Peyer's patch (tissue), 4 donors: ENCODE measurements around the gene TFIP11. TPM values are rescaled to one million over a fixed set of nuclear protein-coding genes. Genes with fewer than 3 reads are reported as not detected.

ENCODE experiments used
- DNase-seq, 3 donors: peaks; one replicate each; pipeline ENCODE4 v3.0.0-alpha.2; 2017 to 2019
- H3K27ac ChIP-seq, 4 donors: fragments of 200-600 bp; sonication (generic); one replicate each; pipeline ENCODE4 v1.5.1; 2016 to 2019
- H3K27me3 ChIP-seq, 2 donors: fragments of 200-600 bp; sonication (generic); one replicate each; pipeline ENCODE4 v1.5.1; 2019
- H3K36me3 ChIP-seq, 3 donors: fragments of 200-600 bp; sonication (generic); one replicate each; pipeline ENCODE4 v1.5.1; 2016 to 2019
- H3K4me1 ChIP-seq, 4 donors: fragments of 200-600 bp; sonication (generic); one replicate each; pipeline ENCODE4 v1.5.1; 2016 to 2019
- H3K4me3 ChIP-seq, 4 donors: fragments of 200-600 bp; sonication (generic); 1 replicate in 3 of 4; 2 replicates in 1 of 4; pipeline ENCODE4 v1.5.1; 2016 to 2019; ENCODE audit warnings: mild to moderate bottlenecking in 1 of 4
- H3K9me3 ChIP-seq, 4 donors: fragments of 200-600 bp; sonication (generic); one replicate each; pipeline ENCODE4 v1.5.1; 2016 to 2019; ENCODE audit warnings: mild to moderate bottlenecking in 1 of 4
- POLR2A ChIP-seq, 2 donors: fragments of 450-650 bp; IDR thresholded peaks; one replicate each; pipeline ENCODE4 v1.5.1; 2017; ENCODE audit warnings: antibody characterized with exemption in 2 of 2, mild to moderate bottlenecking in 2 of 2, moderate library complexity in 2 of 2
- total RNA-seq, 4 donors: library from RNA; depleted of rRNA; stranded (reverse); fragments of >200 nt; gene quantifications; one replicate each; pipeline ENCODE4 v1.1.0, GENCODE V29; 2016
- TF ChIP-seq, protein P1 (sequence below), 6 experiments: fragments of 450-650 bp in 4 of 6; fragments of 200-600 bp in 2 of 6; sonication (generic) in 1 of 6; IDR thresholded peaks; one replicate each; pipeline ENCODE4 v1.5.1; 2017 to 2019; ENCODE audit warnings: antibody characterized with exemption in 6 of 6, mild to moderate bottlenecking in 3 of 6, moderate library complexity in 1 of 6

TFIP11 gene
- total RNA-seq, 4 donors from 2014 or later = 24.0 to 46.2 (median 30.8) TPM

DNA sequence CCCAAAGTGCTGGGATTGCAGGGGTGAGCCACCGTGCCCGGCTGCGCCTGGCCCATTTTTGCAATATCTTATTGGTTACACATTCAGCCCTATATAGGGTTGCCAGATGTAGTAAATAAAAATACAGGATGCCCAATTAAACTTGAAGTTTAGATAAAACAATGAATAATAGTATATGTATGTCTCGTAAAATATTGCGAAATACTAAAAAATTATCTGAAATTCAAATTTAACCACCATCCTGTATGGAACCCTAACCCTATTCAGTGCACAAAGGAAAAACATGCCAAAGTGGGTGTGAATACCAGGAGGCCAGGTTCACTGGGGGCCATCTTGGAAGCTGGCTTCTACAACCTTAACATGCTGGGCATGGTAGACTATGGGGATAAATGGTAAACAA, 5.2 kb upstream of the TFIP11 start:
- H3K27ac ChIP-seq = no peak overlapping the region
- no peak for TF ChIP-seq POLR2A (IDR thresholded peaks at IDR 0.05)
- TF ChIP-seq, protein P1, sequence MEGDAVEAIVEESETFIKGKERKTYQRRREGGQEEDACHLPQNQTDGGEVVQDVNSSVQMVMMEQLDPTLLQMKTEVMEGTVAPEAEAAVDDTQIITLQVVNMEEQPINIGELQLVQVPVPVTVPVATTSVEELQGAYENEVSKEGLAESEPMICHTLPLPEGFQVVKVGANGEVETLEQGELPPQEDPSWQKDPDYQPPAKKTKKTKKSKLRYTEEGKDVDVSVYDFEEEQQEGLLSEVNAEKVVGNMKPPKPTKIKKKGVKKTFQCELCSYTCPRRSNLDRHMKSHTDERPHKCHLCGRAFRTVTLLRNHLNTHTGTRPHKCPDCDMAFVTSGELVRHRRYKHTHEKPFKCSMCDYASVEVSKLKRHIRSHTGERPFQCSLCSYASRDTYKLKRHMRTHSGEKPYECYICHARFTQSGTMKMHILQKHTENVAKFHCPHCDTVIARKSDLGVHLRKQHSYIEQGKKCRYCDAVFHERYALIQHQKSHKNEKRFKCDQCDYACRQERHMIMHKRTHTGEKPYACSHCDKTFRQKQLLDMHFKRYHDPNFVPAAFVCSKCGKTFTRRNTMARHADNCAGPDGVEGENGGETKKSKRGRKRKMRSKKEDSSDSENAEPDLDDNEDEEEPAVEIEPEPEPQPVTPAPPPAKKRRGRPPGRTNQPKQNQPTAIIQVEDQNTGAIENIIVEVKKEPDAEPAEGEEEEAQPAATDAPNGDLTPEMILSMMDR (IDR thresholded peaks at IDR 0.05) = no peak
- H3K4me3 ChIP-seq = no peak overlapping the region
- H3K9me3 ChIP-seq = no peaks in the 10 kb centered on the region
- DNase-seq = no peak
- H3K27me3 ChIP-seq = no peaks in the 10 kb centered on the region
- no peaks in the 10 kb centered on the region for H3K36me3 ChIP-seq
- H3K4me1 ChIP-seq = peaks cover 0 to 9% (median 0%) of the 10 kb centered on the region in 4 donors

DNA sequence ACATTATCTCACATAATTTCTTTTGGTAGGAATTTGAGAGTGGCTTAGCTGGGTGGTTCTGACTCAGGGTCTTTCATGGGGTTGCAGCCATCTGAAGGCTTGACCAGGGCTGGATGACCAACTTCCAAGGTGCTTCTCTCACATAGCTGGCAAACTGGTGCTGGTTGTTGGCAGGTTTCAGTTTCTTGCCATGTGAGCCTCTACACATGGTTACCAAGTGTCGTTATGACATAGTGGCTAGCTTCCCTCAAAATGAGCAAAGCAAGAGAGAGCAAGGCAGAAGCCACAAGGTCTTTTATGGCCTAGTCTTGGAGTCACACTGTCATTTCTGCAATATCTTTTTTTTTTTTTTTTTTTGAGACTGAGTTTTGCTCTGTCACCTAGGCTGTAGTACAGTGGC, 4.2 kb upstream of the TFIP11 start:
- TF ChIP-seq, protein P1 (IDR thresholded peaks at IDR 0.05) = no peak
- no peak for TF ChIP-seq POLR2A (IDR thresholded peaks at IDR 0.05)
- Histone ChIP-seq H3K4me1 (peaks cover 0 to 11% (median 0%) of the 10 kb centered on the region in 4 donors), H3K9me3 (no peaks in the 10 kb centered on the region), H3K27me3 (no peaks in the 10 kb centered on the region), H3K4me3 (no peak overlapping the region), H3K27ac (no peak overlapping the region), H3K36me3 (no peaks in the 10 kb centered on the region)
- no peak for DNase-seq

DNA sequence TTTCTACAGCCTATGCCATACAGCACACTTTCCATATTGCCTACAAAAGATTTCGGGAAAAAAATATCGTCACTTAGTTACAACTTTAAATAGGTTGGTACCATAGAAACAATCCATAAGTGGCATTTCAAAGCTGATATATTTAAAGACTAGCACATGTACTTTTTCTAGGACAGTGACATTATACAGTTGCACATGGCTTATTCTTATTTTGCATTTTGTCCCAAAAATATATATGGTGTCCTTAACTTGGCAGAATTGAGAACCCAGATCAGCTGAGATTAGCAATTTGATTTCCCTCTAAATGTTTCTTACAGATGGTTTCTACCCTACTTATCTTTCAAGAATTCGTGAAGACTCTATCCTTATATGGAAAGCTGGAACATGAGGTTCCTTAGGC, 3.7 kb upstream of the TFIP11 start:
- TF ChIP-seq, protein P1 (IDR thresholded peaks at IDR 0.05) = no peak
- TF ChIP-seq POLR2A (IDR thresholded peaks at IDR 0.05) = no peak
- DNase-seq = no peak

DNA sequence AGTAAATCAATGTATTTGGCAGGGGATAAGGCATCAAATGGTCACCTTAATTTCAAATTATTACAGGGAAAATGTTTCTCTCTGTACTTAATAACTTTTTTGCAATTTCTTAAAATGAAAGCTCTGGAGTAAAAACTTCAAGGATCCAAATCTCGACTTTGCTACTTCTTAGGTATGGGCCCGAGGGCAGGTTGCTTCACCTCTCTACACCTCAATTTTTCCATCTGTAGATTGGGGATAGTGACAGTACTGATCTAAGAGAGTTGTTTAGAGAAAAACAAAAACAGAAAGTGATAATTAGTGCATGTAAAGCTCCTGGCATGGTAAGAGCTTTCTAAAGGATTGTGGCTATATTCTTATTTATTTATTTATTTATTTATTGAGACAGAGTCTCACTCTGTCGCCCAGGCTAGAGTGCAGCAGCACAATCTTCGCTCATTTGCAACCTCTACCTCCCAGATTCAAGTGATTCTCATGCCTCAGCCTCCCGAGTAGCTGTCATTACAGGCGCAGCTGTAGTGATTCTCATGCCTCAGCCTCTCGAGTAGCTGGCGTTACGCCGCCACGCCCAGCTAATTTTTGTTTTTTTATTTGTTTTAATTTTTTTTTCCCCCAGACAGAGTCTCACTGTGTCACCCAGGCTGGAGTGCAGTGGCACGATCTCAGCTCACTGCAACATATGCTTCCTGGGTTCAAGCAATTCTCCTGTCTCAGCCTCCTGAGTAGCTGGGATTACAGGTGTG, 2.3 kb upstream of the TFIP11 start:
- peaks cover 0 to 7% (median 0%) of the 10 kb centered on the region in 3 donors for H3K36me3 ChIP-seq
- H3K4me3 ChIP-seq = no peak overlapping the region
- DNase-seq = no peak
- H3K27me3 ChIP-seq = no peaks in the 10 kb centered on the region
- TF ChIP-seq, protein P1 (IDR thresholded peaks at IDR 0.05) = no peak
- TF ChIP-seq POLR2A (IDR thresholded peaks at IDR 0.05) = no peak
- H3K27ac ChIP-seq = no peak overlapping the region
- H3K4me1 ChIP-seq = peaks cover 0 to 14% (median 2%) of the 10 kb centered on the region in 4 donors
- H3K9me3 ChIP-seq = no peaks in the 10 kb centered on the region

More for the DNA sequence above, 3.7 kb upstream of the TFIP11 start:
- peaks cover 0 to 14% (median 0%) of the 10 kb centered on the region in 4 donors for H3K4me1 ChIP-seq
- no peaks in the 10 kb centered on the region for H3K27me3 ChIP-seq
- H3K27ac ChIP-seq = no peak overlapping the region
- no peaks in the 10 kb centered on the region for H3K36me3 ChIP-seq
- H3K4me3 ChIP-seq = no peak overlapping the region
- no peaks in the 10 kb centered on the region for H3K9me3 ChIP-seq

DNA sequence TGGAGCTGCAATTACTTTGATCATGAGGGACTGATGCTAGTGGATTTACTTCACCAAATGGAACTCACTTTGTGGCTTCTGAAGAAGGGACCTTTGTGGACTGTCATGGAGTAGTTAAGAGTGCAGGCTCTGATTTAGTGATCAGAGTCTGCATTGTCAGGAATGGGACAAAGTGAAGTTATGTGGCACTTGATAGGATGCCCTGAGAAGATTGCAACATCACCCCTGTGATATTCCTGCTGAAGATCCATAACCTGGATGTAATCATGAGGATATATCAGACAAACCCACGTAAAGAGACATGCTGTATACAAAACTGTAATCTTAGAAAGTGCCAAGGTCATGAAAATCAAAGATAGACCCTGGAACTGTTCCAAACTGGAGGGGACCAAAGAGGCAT, 1.6 kb upstream of the TFIP11 start:
- TF ChIP-seq POLR2A (IDR thresholded peaks at IDR 0.05) = no peak
- TF ChIP-seq, protein P1 (IDR thresholded peaks at IDR 0.05) = no peak
- Histone ChIP-seq H3K27ac (no peak overlapping the region), H3K9me3 (no peaks in the 10 kb centered on the region), H3K4me1 (peaks cover 0 to 14% (median 2%) of the 10 kb centered on the region in 4 donors), H3K36me3 (peaks cover 0 to 15% (median 0%) of the 10 kb centered on the region in 3 donors), H3K27me3 (no peaks in the 10 kb centered on the region), H3K4me3 (no peak overlapping the region)
- no peak for DNase-seq
